Measurements from ENCODE around the gene AATK. TPM values are rescaled to one million over a fixed set of nuclear protein-coding genes. Genes with fewer than 3 reads are reported as not detected.

Gene AATK
- total and polyA plus RNA-seq, 4 donors = 9.6 to 54.6 (median 23.7) TPM

DNA sequence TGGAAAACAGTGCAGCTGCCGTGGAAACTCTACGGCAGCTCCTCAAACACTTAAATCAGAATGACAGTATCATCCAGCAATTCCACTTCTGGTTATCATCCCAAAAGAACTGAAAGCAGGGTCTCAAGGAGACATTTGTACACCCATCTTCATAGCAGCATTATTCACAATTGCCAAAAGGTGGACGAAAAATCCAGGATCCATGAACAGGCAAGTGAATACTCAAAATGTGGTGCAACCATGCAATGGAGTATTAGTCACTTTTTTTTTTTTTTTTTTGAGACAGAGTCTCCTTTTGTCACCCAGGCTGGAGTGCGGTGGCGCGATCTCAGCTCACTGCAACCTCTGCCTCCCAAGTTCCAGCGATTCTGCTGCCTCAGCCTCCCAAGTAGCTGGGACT, 10.6 kb upstream of the AATK start:
- no peaks in the 10 kb centered on the region for H3K36me3 ChIP-seq (ENCODE audit: control insufficient read depth in 4 of 4, insufficient read depth in 4 of 4, low read length in 4 of 4)
- no peaks in the 10 kb centered on the region for H3K4me1 ChIP-seq (ENCODE audit: control insufficient read depth in 5 of 5, insufficient read depth in 5 of 5, low read length in 5 of 5)
- H3K9ac ChIP-seq (ENCODE audit: insufficient read depth in 1 of 2, low read length in 2 of 2) = no peak overlapping the region
- H3K9me3 ChIP-seq (ENCODE audit: control insufficient read depth in 4 of 4, insufficient read depth in 3 of 4, low read length in 3 of 4) = peaks cover 0 to 3% (median 0%) of the 10 kb centered on the region in 4 donors
- no peak for TF ChIP-seq CTCF (IDR thresholded peaks at IDR 0.05; ENCODE audit: control extremely low read depth, extremely low read depth)
- DNase-seq (no peak), ATAC-seq (ENCODE audit: insufficient read depth, low FRiP score) (no peak)
- peaks cover 0 to under 1% (median 0%) of the 10 kb centered on the region in 3 donors for H3K27me3 ChIP-seq (ENCODE audit: control insufficient read depth in 3 of 3, insufficient read depth in 3 of 3, low read length in 2 of 3)
- 90 to 100% methylated on average over 7 of the region's 7 CpGs for WGBS, 2 donors
- no peak overlapping the region for H3K27ac ChIP-seq (ENCODE audit: low read depth in 1 of 2, low read length in 1 of 2)
- no peak overlapping the region for H3K4me3 ChIP-seq

DNA sequence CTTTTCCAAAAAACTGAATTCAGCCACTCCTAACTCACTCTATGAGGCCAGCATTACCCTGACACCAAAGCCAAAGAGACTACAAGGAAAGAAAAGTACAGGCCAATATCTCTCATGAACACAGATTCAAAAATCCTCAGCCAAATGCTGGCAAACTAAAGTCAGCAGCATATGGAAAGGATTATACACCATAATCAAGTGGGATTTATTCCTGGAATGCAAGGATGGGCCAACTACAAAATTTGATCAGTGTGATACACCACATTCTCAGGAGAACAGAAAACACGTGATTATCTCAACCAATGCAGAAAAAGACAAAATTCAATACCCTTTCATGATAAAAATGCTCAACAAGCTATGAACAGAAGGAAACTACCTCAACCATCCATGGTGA, 7.7 kb upstream of the AATK start:
- no peak for ATAC-seq (ENCODE audit: insufficient read depth, low FRiP score)
- WGBS, 2 donors = 79 to 93% methylated on average over 1 of the region's 1 CpG
- Histone ChIP-seq H3K4me1 (ENCODE audit: control insufficient read depth in 5 of 5, insufficient read depth in 5 of 5, low read length in 5 of 5) (no peaks in the 10 kb centered on the region), H3K36me3 (ENCODE audit: control insufficient read depth in 4 of 4, insufficient read depth in 4 of 4, low read length in 4 of 4) (no peaks in the 10 kb centered on the region), H3K4me3 (no peak overlapping the region), H3K9ac (ENCODE audit: insufficient read depth in 1 of 2, low read length in 2 of 2) (no peak overlapping the region), H3K27ac (ENCODE audit: low read depth in 1 of 2, low read length in 1 of 2) (no peak overlapping the region), H3K9me3 (ENCODE audit: control insufficient read depth in 4 of 4, insufficient read depth in 3 of 4, low read length in 3 of 4) (peaks cover 0 to 3% (median 0%) of the 10 kb centered on the region in 4 donors), H3K27me3 (ENCODE audit: control insufficient read depth in 3 of 3, insufficient read depth in 3 of 3, low read length in 2 of 3) (peaks cover 0 to 3% (median 0%) of the 10 kb centered on the region in 3 donors)
- no peak for TF ChIP-seq CTCF (IDR thresholded peaks at IDR 0.05; ENCODE audit: control extremely low read depth, extremely low read depth)
- no peak for DNase-seq

- Histone ChIP-seq H3K36me3 (ENCODE audit: control insufficient read depth in 4 of 4, insufficient read depth in 4 of 4, low read length in 4 of 4) (no peaks in the 10 kb centered on the region), H3K27ac (ENCODE audit: low read depth in 1 of 2, low read length in 1 of 2) (no peak overlapping the region), H3K9me3 (ENCODE audit: control insufficient read depth in 4 of 4, insufficient read depth in 3 of 4, low read length in 3 of 4) (peaks cover 0 to 3% (median 0%) of the 10 kb centered on the region in 4 donors), H3K4me1 (ENCODE audit: control insufficient read depth in 5 of 5, insufficient read depth in 5 of 5, low read length in 5 of 5) (no peaks in the 10 kb centered on the region), H3K9ac (ENCODE audit: insufficient read depth in 1 of 2, low read length in 2 of 2) (no peak overlapping the region), H3K4me3 (no peak overlapping the region), H3K27me3 (ENCODE audit: control insufficient read depth in 3 of 3, insufficient read depth in 3 of 3, low read length in 2 of 3) (peaks cover 0 to 3% (median 0%) of the 10 kb centered on the region in 3 donors)
- WGBS, 2 donors = 93 to 94% methylated on average over 11 of the region's 11 CpGs
- ATAC-seq (ENCODE audit: insufficient read depth, low FRiP score) (no peak), DNase-seq (peak in 1 of 3 donors; percentile 27)
- TF ChIP-seq CTCF (IDR thresholded peaks at IDR 0.05; ENCODE audit: control extremely low read depth, extremely low read depth) = no peak
Measured at GRCh38 chr17:81173052-81173761, 7.2 kb upstream of the AATK start.
